Measurements from ENCODE around the gene ABCA3. TPM values are rescaled to one million over a fixed set of nuclear protein-coding genes. Genes with fewer than 3 reads are reported as not detected.

ABCA3 gene
- total and polyA plus RNA-seq, 8 donors: 6.8 to 334 (median 12.9) TPM

DNA sequence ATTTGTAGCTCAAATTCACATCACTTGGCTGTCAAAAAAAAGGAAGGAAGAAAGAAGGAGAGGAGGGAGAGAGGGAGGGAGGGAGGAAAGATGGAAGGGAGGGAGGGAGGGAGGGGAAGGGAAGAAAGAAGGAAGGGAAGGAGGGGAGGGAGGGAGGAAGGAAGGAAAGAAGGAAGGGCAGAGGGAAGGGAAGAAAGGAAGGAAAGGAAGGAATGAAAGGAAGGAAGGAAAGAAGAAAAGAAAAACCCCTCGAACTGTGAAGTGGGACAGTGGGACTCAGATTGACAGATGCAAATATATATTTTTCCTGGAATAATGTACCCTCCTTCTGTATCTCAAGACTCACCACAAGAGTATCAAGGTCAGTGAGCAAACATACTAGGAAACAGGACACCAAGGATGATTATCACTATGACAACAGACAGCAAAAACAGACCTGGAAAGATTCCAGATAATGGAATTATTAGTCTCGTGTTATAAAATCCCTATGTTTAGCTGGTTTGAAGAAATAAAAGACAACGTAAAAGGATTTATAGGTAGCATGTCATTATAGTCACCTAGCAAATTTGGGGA is 24.2 kb upstream of the ABCA3 start:
- Histone ChIP-seq H3K4me1 (no peaks in the 10 kb centered on the region), H3K27ac (no peak overlapping the region), H3K9me3 (no peaks in the 10 kb centered on the region), H3K4me3 (no peak overlapping the region), H3K27me3 (peaks cover 9 to 43% of the 10 kb centered on the region in 2 donors), H3K36me3 (no peaks in the 10 kb centered on the region)
- ATAC-seq (no peak), DNase-seq (no peak)
- intact Hi-C loops (cut with DNase I): no loop called here
- TF ChIP-seq, protein P1, sequence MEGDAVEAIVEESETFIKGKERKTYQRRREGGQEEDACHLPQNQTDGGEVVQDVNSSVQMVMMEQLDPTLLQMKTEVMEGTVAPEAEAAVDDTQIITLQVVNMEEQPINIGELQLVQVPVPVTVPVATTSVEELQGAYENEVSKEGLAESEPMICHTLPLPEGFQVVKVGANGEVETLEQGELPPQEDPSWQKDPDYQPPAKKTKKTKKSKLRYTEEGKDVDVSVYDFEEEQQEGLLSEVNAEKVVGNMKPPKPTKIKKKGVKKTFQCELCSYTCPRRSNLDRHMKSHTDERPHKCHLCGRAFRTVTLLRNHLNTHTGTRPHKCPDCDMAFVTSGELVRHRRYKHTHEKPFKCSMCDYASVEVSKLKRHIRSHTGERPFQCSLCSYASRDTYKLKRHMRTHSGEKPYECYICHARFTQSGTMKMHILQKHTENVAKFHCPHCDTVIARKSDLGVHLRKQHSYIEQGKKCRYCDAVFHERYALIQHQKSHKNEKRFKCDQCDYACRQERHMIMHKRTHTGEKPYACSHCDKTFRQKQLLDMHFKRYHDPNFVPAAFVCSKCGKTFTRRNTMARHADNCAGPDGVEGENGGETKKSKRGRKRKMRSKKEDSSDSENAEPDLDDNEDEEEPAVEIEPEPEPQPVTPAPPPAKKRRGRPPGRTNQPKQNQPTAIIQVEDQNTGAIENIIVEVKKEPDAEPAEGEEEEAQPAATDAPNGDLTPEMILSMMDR (IDR thresholded peaks at IDR 0.05): no peak

DNA sequence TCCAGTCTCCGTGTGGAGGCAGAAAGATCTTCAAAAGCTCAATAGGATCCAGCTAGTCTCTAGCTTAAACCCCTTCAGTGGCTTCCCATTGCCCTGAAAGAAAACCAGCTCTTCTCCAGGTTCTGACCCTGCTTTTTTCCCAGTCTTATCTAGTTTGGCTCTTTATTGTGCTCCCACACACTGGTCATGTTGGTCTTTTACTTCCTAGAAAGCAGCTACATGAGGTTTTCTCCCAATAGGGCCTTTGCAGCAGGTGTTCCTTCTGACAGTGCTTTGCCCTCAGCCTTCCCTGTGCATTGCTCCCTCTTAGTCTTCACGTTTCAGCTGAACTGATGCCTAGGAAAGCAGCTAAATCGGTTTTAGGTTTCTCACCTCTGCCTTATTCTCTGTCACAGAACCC is 21.7 kb upstream of the ABCA3 start:
- Histone ChIP-seq H3K4me3 (no peak overlapping the region), H3K27ac (no peak overlapping the region), H3K36me3 (no peaks in the 10 kb centered on the region), H3K4me1 (no peaks in the 10 kb centered on the region), H3K9me3 (no peaks in the 10 kb centered on the region), H3K27me3 (peaks cover 12 to 64% of the 10 kb centered on the region in 2 donors)
- no peak for DNase-seq
- intact Hi-C loops (cut with DNase I): no loop called here
- no peak for ATAC-seq
- TF ChIP-seq, protein P1 (IDR thresholded peaks at IDR 0.05): no peak

DNA sequence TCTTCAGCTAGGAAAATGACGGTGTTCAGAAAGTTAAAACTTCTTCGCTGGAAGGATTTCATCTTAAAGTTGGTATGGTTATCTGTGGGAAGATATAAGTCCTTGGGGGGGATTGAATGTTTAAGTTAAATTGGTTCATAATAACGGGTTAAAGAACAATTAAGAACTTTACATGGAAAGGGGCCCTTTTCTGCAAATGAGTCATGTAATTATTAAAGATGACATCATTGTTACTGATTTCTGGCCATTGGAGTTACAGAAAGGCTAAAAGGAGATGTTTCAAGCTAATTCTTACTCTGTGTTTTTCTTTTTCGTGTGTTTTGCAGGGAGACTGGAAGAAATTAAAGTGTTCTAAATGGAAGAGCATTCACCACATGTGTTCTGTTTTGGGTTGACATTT is 20.6 kb upstream of the ABCA3 start:
- Histone ChIP-seq H3K4me1 (no peaks in the 10 kb centered on the region), H3K4me3 (no peak overlapping the region), H3K9me3 (no peaks in the 10 kb centered on the region), H3K27ac (no peak overlapping the region), H3K36me3 (no peaks in the 10 kb centered on the region), H3K27me3 (peaks cover 12 to 73% of the 10 kb centered on the region in 2 donors)
- ATAC-seq (no peak), DNase-seq (no peak)
- TF ChIP-seq, protein P1 (IDR thresholded peaks at IDR 0.05): no peak
- intact Hi-C loops (cut with DNase I): no loop called here

DNA sequence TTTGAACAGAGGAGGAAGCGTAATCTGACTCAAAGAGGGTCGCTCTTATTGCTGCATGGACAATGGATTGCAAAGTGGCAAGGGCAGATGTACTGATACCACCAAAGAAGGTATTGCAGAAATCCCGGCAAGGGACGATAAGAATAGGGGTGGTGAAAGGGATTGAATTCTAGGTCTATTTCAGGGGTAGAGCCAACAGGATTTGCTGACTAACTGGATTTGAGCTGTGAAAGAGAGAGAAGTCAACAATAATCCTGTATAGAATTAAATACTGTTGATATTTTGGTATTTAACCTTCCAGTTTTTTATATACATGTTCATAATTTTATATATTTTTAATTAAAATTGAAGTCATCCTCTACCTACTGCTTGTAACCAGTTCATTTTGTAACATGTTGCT is 19.4 kb upstream of the ABCA3 start:
- Histone ChIP-seq H3K4me3 (no peak overlapping the region), H3K27ac (no peak overlapping the region), H3K9me3 (no peaks in the 10 kb centered on the region), H3K27me3 (peaks cover 12 to 74% of the 10 kb centered on the region in 2 donors), H3K4me1 (no peaks in the 10 kb centered on the region), H3K36me3 (no peaks in the 10 kb centered on the region)
- intact Hi-C loops (cut with DNase I): no loop called here
- DNase-seq (no peak), ATAC-seq (no peak)
- TF ChIP-seq, protein P1 (IDR thresholded peaks at IDR 0.05): no peak

DNA sequence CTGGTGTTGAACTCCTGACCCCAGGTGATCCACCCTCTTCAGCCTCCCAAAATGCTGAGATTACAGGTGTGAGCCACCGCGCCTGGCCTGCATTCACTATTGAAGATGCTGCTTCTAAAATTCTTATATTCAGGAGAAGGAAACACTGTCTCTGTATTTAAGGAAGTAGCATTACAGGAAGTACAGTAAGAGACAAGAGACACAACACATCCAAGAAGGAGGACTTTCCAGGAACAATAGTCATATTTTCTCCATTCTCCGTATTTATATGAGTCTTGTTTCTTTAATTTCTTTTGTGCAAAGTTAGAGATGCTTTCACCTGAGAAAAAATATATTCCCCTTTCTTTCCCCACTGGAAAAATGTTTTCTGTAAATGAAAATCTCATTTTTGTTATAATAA is 18.3 kb upstream of the ABCA3 start:
- intact Hi-C loops (cut with DNase I): no loop called here
- no peak overlapping the region for H3K4me3 ChIP-seq
- H3K4me1 ChIP-seq: no peaks in the 10 kb centered on the region

More for the DNA sequence above, 18.3 kb upstream of the ABCA3 start:
- no peak for ATAC-seq
- H3K27ac ChIP-seq: no peak overlapping the region
- H3K36me3 ChIP-seq: no peaks in the 10 kb centered on the region
- DNase-seq: no peak
- TF ChIP-seq, protein P1 (IDR thresholded peaks at IDR 0.05): no peak
- H3K9me3 ChIP-seq: no peaks in the 10 kb centered on the region
- H3K27me3 ChIP-seq: peaks cover 12 to 69% of the 10 kb centered on the region in 2 donors
